Measurements from ENCODE around the gene MPPED2. TPM values are rescaled to one million over a fixed set of nuclear protein-coding genes. Genes with fewer than 3 reads are reported as not detected.

MPPED2 gene
- total RNA-seq, 1 donor from 2014 or later: not detected

GRCh38 chr11:30488304-30488998 lies 97.7 kb downstream of the MPPED2 start:
- DNase-seq (ENCODE audit: low read depth, low spot score): no peak

GRCh38 chr11:30487200-30487898 lies 98.8 kb downstream of the MPPED2 start:
- DNase-seq (ENCODE audit: low read depth, low spot score): no peak

- no peak for DNase-seq (ENCODE audit: low read depth, low spot score)
These were observed 100.4 kb downstream of the MPPED2 start for GRCh38 chr11:30485756-30486155.

GRCh38 chr11:30485222-30485621 lies 100.9 kb downstream of the MPPED2 start:
- DNase-seq (ENCODE audit: low read depth, low spot score): no peak

GRCh38 chr11:30483056-30483455 lies 103.1 kb downstream of the MPPED2 start:
- no peak for DNase-seq (ENCODE audit: low read depth, low spot score)

GRCh38 chr11:30481796-30482195 lies 104.4 kb downstream of the MPPED2 start:
- no peak for DNase-seq (ENCODE audit: low read depth, low spot score)

- no peak for DNase-seq (ENCODE audit: low read depth, low spot score)
These were observed 104.8 kb downstream of the MPPED2 start for GRCh38 chr11:30481330-30481729.

- no peak for DNase-seq (ENCODE audit: low read depth, low spot score)
These were observed 106.3 kb downstream of the MPPED2 start for GRCh38 chr11:30479899-30480298.

- DNase-seq (ENCODE audit: low read depth, low spot score): no peak
These were observed 107.2 kb downstream of the MPPED2 start for GRCh38 chr11:30478923-30479322.

- no peak for DNase-seq (ENCODE audit: low read depth, low spot score)
These were observed 109.1 kb downstream of the MPPED2 start for GRCh38 chr11:30477061-30477460.

- DNase-seq (ENCODE audit: low read depth, low spot score): no peak
These were observed 111.8 kb downstream of the MPPED2 start for GRCh38 chr11:30474151-30474954.

- DNase-seq (ENCODE audit: low read depth, low spot score): no peak
These were observed 114.9 kb downstream of the MPPED2 start for GRCh38 chr11:30471244-30471643.

- no peak for DNase-seq (ENCODE audit: low read depth, low spot score)
These were observed 117.3 kb downstream of the MPPED2 start for GRCh38 chr11:30468881-30469280.

GRCh38 chr11:30467176-30467575 lies 119.0 kb downstream of the MPPED2 start:
- DNase-seq (ENCODE audit: low read depth, low spot score): no peak

- no peak for DNase-seq (ENCODE audit: low read depth, low spot score)
These were observed 120.5 kb downstream of the MPPED2 start for GRCh38 chr11:30465623-30466022.

GRCh38 chr11:30465192-30465591 lies 121.0 kb downstream of the MPPED2 start:
- DNase-seq (ENCODE audit: low read depth, low spot score): no peak

- DNase-seq (ENCODE audit: low read depth, low spot score): no peak
These were observed 122.9 kb downstream of the MPPED2 start for GRCh38 chr11:30463266-30463665.

GRCh38 chr11:30462421-30462820 lies 123.7 kb downstream of the MPPED2 start:
- DNase-seq (ENCODE audit: low read depth, low spot score): no peak

GRCh38 chr11:30459821-30460220 lies 126.3 kb downstream of the MPPED2 start:
- no peak for DNase-seq (ENCODE audit: low read depth, low spot score)

- DNase-seq (ENCODE audit: low read depth, low spot score): no peak
These were observed 126.8 kb downstream of the MPPED2 start for GRCh38 chr11:30459306-30459705.

GRCh38 chr11:30458541-30458940 lies 127.6 kb downstream of the MPPED2 start:
- no peak for DNase-seq (ENCODE audit: low read depth, low spot score)

- no peak for DNase-seq (ENCODE audit: low read depth, low spot score)
These were observed 129.1 kb downstream of the MPPED2 start for GRCh38 chr11:30457087-30457486.
